KOPT-K1 (cell line): Measurements from ENCODE around the gene SYT9.

Experiments used
- H3K27ac ChIP-seq: fragments of 200-600 bp; sonication (generic); 2 replicates; pipeline ENCODE4 v1.5.1; 2016; ENCODE audit warnings: antibody characterized with exemption, mild to moderate bottlenecking, low read depth, low read length; ENCODE audit not compliant: poor library complexity, severe bottlenecking
- H3K36me3 ChIP-seq: fragments of 200-600 bp; sonication (generic); 2 replicates; pipeline ENCODE4 v1.5.1; 2017; ENCODE audit warnings: antibody characterized with exemption, mild to moderate bottlenecking, low read length, moderate library complexity; ENCODE audit not compliant: insufficient read depth
- H3K9me3 ChIP-seq: fragments of 200-600 bp; sonication (generic); 2 replicates; pipeline ENCODE4 v1.5.1; 2017; ENCODE audit warnings: antibody characterized with exemption, low read length, mild to moderate bottlenecking; ENCODE audit not compliant: insufficient read depth, poor library complexity, severe bottlenecking

The SYT9 gene

GRCh38 chr11:7348432-7349304 is 97.0 kb downstream of the SYT9 start:
- Histone ChIP-seq H3K27ac (no peak overlapping the region), H3K9me3 (no peaks in the 10 kb centered on the region), H3K36me3 (no peaks in the 10 kb centered on the region)

GRCh38 chr11:7351228-7351627 is 99.5 kb downstream of the SYT9 start:
- Histone ChIP-seq H3K9me3 (no peaks in the 10 kb centered on the region), H3K27ac (no peak overlapping the region), H3K36me3 (no peaks in the 10 kb centered on the region)

- Histone ChIP-seq H3K9me3 (no peaks in the 10 kb centered on the region), H3K36me3 (no peaks in the 10 kb centered on the region), H3K27ac (no peak overlapping the region)
These were observed 101.4 kb downstream of the SYT9 start for GRCh38 chr11:7353100-7353499.

- H3K36me3 ChIP-seq = no peaks in the 10 kb centered on the region
- H3K9me3 ChIP-seq = no peaks in the 10 kb centered on the region
- H3K27ac ChIP-seq = no peak overlapping the region
These were observed 113.0 kb downstream of the SYT9 start for GRCh38 chr11:7364660-7365059.

GRCh38 chr11:7367803-7368202 is 116.1 kb downstream of the SYT9 start:
- Histone ChIP-seq H3K9me3 (peaks cover 9% of the 10 kb centered on the region), H3K27ac (no peak overlapping the region), H3K36me3 (no peaks in the 10 kb centered on the region)

- Histone ChIP-seq H3K9me3 (peaks cover 9% of the 10 kb centered on the region), H3K36me3 (no peaks in the 10 kb centered on the region), H3K27ac (no peak overlapping the region)
These were observed 124.7 kb downstream of the SYT9 start for GRCh38 chr11:7376386-7376785.

GRCh38 chr11:7381937-7382336 is 130.2 kb downstream of the SYT9 start:
- H3K36me3 ChIP-seq = no peaks in the 10 kb centered on the region
- no peaks in the 10 kb centered on the region for H3K9me3 ChIP-seq

GRCh38 chr11:7383406-7383805 is 131.7 kb downstream of the SYT9 start:
- no peak overlapping the region for H3K27ac ChIP-seq
- no peaks in the 10 kb centered on the region for H3K9me3 ChIP-seq
- no peaks in the 10 kb centered on the region for H3K36me3 ChIP-seq

More at GRCh38 chr11:7381937-7382336, 130.2 kb downstream of the SYT9 start:
- H3K27ac ChIP-seq = no peak overlapping the region

- H3K36me3 ChIP-seq = no peaks in the 10 kb centered on the region
- H3K9me3 ChIP-seq = no peaks in the 10 kb centered on the region
- H3K27ac ChIP-seq = no peak overlapping the region
These were observed 133.0 kb downstream of the SYT9 start for GRCh38 chr11:7384691-7385090.

- Histone ChIP-seq H3K27ac (no peak overlapping the region), H3K36me3 (no peaks in the 10 kb centered on the region), H3K9me3 (no peaks in the 10 kb centered on the region)
These were observed 133.8 kb downstream of the SYT9 start for GRCh38 chr11:7385532-7385931.

- no peaks in the 10 kb centered on the region for H3K36me3 ChIP-seq
- H3K27ac ChIP-seq = no peak overlapping the region
- H3K9me3 ChIP-seq = no peaks in the 10 kb centered on the region
These were observed 162.5 kb downstream of the SYT9 start for GRCh38 chr11:7413961-7414915.

GRCh38 chr11:7414973-7415817 is 163.5 kb downstream of the SYT9 start:
- Histone ChIP-seq H3K36me3 (no peaks in the 10 kb centered on the region), H3K27ac (no peak overlapping the region), H3K9me3 (no peaks in the 10 kb centered on the region)

GRCh38 chr11:7416080-7416479 is 164.4 kb downstream of the SYT9 start:
- Histone ChIP-seq H3K27ac (no peak overlapping the region), H3K9me3 (no peaks in the 10 kb centered on the region), H3K36me3 (no peaks in the 10 kb centered on the region)

GRCh38 chr11:7417328-7417727 is 165.6 kb downstream of the SYT9 start:
- no peaks in the 10 kb centered on the region for H3K36me3 ChIP-seq
- H3K27ac ChIP-seq = no peak overlapping the region
- no peaks in the 10 kb centered on the region for H3K9me3 ChIP-seq
